Fibroblast of skin of abdomen (primary cell): ENCODE data around the gene RNF20.

ENCODE experiments used
- DNase-seq: peaks from one replicate; pipeline ENCODE4 v3.0.0-alpha.2; 2013

Gene RNF20

DNA sequence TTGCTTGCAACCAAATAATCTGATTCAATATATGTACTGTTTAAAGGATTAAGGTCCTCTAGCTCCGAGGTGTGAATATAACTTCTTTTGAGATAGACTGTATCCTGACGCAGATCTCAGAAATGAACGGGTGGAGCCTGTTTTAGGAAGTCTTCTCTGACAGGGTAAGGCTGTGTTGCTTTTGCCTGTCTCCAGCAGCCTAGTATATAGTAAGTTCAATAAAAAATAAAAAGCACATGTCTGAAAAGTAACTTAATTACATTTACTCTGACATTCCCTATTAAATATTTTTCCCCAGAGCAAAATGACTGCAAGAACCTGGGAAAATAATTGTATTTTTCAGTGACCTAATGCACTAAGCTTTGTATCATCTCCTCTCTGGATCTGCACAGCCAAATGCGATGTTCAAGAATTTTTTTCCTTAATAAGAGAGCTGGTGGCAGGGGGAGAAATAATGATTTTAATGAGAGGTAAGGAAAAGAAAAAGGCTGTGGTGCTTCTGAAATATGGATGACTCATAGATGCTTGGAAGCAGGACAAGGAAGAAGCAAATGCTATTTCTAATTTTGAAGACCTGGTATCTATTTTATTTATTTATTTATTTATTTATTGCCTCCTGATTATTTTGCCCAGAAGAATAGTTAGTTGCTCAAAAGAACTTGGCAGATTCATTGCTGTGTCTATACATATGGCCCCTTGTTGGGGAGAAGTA lies 53.8 kb downstream of the RNF20 start:
- peak; percentile 38 for DNase-seq

DNA sequence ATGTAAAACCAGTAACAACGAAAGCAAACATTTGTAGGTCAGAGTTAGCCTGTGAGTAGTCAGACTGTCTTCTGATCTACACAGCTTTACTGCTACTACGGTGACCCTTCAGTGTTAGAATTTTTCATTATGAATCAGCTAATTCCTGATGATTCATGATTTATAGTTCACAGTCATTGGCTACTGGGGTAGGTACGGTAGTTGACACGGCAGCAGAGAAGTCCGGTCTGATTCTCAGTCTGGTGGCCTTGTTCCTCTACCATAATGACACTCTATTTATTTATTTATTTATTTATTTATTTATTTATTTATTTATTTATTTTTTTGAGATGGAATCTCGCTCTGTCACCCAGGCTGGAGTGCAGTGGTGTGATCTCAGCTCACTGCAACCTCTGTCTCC lies 56.4 kb downstream of the RNF20 start:
- peak; percentile 74 for DNase-seq

DNA sequence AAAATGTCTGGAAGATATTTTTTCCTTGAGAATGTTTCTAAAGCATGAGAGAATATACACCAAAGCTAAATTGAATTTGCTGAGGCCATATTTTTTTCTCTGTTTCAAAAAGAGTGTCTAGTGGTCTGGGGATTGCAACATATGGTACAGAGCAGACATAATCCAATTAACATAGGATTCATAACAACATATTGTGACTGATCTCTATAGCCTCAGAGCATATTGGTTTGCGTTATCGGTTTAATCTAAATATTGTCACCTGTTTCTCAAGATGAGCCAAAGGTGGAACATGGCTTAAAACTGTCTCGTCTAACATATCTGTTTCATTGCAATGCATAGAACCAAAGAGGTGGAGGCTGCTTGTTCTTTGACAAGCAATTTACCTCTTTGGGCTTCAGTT lies 57.2 kb downstream of the RNF20 start:
- DNase-seq = no peak

DNA sequence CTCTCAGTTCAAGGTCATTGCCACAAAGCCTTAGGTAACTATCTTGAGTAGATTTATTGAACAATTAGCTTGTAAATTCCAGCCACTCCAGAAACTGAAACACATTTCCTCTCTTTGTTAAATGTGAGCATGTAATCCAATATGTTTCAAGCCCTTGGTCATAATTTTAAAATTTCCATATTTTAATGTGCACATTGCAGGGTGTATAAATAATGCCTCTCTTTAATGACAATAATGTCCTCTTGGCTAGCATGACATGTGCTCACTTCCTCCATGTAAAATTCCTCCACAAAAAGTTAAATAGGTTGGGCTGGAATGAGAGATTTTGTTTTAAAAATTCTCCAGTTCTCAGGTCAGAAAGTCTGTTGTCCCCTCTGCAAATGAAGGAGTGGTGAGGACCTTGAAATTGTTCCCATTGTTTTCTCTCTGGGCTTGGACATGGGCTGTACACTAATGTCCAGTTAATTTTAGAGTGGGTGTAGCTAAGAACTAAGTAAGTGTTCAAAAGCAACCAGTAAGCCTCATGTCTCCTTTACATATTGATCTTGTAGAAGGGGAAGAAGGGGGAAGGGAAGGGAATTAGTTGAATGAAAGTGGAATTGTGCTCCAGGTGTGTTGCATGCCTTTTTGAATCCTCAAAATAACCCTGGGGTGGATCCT lies 58.3 kb downstream of the RNF20 start:
- DNase-seq = no peak

DNA sequence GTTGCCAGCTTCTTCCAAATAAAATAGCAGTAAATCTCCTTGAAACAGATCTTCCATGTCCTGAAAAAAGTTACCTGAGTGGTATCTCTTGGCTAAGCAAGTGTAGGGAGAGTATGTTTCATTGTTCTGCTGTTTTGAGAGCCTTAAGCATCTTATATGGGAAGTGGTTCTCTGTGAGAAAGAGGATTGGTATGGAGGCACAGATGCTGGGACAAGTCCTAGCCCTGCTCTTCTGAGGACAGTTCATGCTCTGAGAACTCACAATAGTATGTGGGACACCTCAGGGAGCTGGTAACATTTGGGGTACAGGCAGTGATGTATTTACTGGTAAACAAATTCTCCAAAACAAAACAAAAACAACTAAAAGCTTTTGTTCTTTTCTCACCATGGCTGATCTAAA lies 59.1 kb downstream of the RNF20 start:
- DNase-seq = no peak

DNA sequence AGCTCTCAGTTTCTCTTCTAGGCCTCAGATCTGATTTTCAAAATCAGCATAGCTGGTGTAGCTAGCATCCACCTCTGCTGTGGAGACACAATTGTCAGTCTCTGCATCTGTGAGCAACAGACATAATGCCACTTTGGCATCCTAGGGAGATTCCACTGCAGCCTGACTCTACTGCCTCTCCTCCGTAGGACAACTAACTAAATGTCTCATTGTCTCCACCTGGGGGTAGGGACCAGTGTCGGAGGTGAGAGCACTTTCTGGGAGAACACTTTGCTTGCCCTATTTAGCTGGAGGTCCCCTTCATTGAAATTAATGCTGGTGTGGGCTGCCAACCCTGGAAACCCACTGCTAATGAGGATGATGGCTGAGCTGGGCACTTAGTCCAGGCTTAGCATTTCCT lies 59.7 kb downstream of the RNF20 start:
- no peak for DNase-seq

DNA sequence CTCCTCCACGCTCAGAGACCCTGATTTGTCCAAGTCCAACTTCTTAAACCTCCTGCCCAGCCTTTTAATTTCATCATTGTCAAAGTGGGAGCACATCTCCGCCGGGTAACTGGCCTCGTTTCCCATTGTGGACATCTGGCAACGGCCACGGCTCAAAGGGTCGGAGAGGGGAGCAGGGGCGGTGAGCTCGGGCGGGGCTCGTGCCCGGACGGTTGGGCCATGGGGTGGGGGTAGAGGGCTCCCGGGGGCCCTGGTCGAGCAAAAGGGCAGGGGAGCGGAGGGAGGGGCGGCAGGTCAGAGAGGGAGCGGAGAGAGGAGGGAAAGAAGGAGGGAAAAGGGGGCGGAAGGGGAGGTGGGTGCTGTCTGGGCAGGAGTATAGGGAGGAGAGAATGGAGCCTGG lies 61.1 kb downstream of the RNF20 start, which contains the start of gene PPP3R2:
Gene PPP3R2, minus strand, starts transcription at position 174 of the 400 bp plus-strand sequence. Its CDS starts 48 bp downstream, at position 126.
- DNase-seq = no peak

DNA sequence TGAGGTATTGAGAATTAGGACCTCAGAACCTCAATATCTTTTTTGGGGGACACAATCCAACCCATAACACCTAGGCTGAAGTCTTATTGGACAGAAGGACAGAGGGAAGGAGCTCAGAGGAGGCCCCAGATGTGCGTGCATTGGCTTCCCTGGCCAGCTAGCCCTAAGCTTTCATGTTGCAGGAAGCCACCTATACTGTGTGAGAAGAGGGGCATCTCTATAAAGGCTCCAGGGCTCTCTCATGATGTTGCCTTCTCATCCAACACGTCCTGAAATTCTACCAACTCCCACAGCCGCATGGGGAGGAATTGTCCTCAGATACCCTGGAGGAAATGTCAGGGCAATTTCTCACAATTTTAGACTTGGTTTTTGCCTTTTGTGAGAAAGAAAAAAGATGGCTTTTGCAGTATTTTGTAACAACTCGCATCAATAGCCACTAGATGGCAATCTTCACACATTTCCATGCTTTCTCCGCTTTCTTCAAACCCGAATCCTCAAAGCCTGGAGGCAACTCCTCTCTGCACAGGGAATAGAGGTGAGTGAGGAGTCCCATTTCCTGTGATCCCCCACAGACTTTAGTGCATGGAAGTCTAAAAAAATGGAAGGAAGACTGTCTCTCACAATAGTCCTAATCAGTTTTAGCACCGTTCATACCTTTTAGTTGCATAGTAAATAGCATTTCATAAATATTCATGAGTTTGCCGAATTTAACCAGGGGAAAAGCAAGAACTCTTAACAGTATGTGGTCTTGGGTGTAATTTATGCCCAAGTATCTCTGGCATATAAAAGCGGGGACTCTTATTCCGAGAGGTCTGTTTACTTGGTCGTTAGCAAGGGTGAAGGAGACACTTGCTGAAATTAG lies 68.5 kb downstream of the RNF20 start:
- peak; percentile 47 for DNase-seq

DNA sequence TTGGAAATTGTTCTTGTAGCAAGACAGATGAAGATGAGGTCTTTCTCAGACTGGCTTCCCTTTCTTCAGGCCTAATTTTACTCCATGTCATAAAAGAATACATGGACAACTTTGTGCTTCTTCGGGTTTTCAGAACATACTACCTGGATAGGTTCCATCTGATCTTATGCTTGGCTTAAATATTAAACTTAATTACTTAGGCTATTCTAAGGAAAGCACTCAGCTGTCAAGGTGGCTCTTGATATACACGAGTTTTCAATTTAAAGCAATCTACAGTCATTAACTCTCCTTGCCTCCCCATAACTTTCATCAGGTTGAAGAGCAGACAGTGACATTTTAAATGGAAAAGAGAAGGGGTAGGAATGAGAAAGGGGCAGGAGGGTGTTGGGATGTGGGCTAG lies 70.6 kb downstream of the RNF20 start:
- DNase-seq = no peak

DNA sequence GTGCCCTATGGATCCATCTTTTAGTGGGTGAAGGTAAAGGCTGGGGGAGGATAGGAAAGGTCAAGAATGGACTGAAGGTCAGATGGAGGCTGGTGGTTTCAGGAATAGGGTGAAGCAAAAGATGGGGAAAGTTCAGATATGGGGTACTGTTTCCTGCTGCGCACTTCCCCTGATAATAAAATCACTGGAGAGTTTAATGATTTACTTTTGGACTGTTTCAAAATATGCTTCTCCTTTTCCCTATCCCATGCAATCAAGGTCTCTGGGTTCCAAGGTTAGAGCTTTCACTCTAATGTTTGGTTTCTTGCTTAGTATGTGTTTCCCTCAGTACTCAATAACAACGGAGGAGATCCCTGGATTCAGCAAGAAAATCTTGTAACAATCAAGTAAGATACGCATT lies 71.9 kb downstream of the RNF20 start:
- no peak for DNase-seq
